Activated CD8-positive, alpha-beta memory T cell treated with anti-CD3 and anti-CD28 coated beads, Interleukin-2, amount 50 U/mL, for 24 hours (primary cell): ENCODE results near the gene ARPC1B.

ENCODE experiments used
- DNase-seq: peaks from one replicate; pipeline ENCODE4 v3.0.0-alpha.2; 2020; ENCODE audit errors: extremely low read depth

The ARPC1B gene

DNA sequence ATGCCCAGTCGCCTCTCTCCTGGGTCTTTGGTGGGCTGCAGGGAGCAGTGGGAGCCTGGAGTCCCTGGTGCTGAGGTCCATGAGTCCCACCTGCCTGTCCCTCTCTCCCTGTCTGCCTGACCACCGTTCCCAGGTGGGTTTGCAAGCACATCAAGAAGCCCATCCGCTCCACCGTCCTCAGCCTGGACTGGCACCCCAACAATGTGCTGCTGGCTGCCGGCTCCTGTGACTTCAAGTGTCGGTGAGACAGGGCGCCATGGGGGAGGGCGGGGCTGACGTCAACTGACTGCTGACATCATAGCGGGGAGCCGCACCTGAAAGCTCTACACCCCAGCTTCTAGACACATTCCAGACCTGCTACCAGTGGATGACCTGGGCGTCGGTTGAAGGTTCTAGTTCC, 15.2 kb downstream of the ARPC1B start:
- no peak for DNase-seq

DNA sequence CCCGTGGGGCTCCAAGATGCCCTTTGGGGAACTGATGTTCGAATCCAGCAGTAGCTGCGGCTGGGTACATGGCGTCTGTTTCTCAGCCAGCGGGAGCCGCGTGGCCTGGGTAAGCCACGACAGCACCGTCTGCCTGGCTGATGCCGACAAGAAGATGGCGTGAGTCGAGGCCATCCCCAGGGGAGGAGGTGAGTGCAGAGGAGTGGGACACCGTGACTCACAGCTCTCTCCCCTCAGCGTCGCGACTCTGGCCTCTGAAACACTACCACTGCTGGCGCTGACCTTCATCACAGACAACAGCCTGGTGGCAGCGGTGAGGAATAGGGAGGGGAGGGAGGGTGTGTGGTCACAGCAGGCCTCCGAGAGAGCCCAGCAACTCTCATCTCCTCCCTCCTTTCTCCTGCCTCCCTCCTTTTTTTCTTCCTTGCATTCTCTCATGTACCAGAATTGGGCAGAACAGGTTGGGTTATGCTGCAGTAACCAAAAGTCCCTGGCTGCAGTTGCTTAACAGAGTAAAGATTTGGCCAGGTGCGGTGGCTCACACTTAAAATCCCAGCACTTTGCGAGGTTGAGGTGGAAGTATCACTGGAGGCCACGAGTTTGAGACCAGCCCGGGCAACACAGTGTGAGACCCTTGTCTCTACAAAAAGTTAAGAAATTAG, 16.5 kb downstream of the ARPC1B start:
- no peak for DNase-seq

DNA sequence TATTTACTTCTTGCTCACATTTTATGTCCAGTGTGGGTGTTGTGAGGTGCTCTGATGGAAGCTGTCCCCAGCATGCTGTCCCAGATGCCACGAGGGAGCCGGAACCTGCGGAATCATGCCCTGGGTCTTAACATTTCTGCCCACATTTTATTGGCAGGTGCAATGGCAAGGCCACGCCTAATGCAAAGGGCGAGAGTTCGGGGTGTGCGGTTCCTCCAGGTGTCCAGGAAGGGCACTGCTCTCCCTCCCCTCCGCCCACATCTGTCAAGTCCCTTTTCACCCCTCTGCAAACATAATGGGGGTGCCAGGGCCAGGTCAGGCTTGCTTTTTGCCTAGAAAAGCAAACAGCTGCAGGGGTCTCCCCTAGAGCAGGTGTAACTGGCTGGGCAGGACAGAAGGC, 17.5 kb downstream of the ARPC1B start:
- no peak for DNase-seq

DNA sequence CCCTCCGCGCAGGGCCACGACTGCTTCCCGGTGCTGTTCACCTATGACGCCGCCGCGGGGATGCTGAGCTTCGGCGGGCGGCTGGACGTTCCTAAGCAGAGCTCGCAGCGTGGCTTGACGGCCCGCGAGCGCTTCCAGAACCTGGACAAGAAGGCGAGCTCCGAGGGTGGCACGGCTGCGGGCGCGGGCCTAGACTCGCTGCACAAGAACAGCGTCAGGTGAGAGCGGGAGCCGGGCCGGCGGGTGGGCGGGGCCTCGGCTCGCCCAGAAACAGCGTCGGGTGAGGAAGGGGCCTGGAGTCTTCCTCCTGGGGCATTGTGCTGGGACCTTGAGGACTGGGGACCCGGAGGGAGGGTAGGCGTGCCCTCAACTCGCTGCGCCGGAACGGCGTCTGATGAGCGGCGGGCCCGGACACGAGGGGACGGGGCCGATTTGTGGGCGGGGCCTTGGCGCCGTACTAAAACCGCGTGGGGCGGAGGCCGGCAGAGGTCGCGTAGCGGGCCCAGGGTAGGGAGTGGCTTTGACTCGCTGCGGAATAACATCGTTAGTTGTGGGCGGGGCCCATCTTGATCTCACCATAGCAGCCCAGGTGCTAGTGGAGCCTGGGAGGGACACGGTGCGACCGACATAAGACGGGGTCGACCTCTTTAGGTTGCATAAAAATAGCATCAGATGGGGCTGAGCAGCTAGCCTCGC, 18.3 kb downstream of the ARPC1B start:
- DNase-seq = no peak

DNA sequence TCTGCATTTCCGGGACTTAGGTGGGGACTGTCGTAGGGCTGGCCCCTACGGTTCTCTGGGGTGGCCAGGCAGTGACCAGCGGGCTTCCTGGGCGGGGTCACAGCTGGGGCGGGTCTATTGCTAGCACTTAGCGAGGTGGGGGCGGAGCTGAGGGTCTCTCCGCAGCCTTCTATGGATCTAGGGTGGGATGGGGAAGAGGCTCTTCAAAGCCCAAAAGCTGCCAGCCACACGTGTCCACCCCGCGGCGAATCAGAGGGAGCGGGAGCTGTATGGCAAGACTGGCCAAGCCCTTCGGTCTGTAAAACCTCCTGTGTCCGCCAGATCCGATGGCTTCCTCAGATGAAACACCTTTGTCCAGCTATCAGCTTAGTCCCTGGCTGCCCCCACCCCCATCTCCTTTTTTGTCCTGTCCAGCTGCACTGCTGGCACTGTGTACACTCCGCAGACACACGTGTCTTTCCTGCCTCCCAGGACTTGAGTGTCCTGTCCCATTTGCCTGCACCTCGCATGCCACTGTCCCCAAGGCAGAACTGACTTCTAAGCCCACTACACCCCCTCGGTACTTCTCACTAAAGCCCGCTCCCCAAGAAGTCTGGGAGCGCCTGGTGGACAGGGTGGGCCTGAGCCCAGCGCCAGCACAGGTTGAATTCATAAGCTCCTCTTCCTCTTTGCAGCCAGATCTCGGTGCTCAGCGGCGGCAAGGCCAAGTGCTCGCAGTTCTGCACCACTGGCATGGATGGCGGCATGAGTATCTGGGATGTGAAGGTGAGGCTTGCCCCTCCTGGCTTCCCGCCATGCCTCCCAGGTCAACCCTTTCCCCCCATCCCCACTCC, 19.0 kb downstream of the ARPC1B start:
- DNase-seq = no peak

DNA sequence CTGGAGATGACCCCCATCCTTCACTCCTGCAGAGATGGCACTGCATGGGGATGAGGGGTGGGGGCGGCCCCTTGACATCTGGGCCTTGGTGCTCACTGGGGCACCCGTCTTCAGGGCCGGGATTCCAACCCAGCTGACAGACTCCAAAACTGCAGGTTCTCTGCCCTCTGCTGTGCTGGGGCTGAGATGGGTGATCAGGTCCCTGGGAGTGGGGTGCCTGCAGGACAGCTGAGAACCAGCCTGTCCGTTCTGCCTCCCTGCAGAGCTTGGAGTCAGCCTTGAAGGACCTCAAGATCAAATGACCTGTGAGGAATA, 19.6 kb downstream of the ARPC1B start:
- DNase-seq = no peak

DNA sequence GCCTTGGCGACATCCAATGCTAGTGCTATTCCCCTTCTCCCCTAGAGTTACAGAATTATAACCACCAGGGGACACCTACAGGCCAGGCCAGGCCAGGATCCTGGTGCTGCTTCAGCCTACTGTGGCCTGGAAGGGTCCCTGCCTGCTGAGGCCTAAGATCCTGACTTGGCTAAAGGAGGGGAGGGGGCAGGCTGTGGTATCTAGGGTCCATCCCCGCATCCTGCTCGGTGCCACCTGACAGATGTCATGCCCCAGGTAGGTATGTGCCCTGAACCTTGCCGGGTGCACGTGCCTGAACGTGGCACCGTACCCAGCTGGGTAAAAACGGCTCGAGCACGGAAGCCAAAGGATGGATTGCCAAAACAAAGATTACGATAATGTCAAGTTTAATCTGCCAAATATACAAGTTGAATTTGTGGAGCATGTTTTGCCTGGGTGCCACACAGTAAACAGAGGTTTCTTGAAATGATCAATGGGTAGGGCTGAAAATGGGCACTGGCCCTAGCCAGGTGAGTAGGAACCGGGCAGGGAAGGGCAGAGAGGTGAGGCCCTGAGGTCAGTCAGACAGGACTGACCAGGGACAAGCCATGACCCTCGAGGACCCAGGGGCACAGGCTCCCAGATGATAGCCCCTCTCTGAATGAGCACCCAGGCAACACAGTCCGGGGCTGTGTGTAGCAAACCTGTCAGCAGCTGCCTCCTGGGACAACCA, 21.2 kb downstream of the ARPC1B start:
- no peak for DNase-seq

DNA sequence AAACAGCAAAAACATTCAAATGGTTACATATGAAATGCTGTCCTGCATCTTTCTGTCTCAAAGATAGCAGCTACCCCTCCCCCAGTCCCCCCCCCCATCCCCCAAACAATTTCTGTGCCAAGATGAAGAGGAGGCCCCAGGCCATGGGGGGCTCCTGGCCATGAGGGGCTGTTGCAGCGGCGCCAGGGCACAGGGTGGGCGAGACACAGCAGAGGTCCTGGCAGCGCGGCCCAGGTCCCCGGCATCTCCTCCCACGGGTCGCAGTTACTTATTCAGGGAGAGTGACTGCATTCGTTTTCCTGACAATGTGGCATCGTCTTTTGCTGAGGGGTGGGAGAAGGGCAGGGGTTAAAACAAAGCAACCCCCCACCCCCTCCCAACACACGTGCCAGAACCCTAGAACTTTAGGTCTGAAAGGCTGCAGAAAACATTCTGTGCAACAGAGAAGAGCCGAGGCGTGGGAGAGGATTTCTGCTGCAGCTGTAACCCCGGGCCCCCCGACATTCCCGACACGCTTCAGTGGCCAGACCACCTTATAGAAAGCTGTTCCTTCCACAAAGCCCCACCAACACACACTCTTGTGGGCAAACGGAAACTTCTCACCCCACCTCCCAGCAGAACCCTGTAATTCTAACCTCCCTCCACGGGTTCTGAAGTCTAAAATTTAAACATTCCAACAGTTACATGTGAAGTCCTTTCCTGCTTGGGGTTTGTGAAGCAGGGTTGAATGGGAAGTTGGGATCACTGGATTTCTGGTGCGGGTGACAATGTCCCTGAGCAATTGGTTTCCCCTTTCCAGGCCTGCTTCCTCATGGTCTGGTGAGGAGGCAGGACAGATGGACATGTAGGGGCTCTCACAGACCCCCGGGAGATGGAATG, 22.1 kb downstream of the ARPC1B start:
- no peak for DNase-seq

DNA sequence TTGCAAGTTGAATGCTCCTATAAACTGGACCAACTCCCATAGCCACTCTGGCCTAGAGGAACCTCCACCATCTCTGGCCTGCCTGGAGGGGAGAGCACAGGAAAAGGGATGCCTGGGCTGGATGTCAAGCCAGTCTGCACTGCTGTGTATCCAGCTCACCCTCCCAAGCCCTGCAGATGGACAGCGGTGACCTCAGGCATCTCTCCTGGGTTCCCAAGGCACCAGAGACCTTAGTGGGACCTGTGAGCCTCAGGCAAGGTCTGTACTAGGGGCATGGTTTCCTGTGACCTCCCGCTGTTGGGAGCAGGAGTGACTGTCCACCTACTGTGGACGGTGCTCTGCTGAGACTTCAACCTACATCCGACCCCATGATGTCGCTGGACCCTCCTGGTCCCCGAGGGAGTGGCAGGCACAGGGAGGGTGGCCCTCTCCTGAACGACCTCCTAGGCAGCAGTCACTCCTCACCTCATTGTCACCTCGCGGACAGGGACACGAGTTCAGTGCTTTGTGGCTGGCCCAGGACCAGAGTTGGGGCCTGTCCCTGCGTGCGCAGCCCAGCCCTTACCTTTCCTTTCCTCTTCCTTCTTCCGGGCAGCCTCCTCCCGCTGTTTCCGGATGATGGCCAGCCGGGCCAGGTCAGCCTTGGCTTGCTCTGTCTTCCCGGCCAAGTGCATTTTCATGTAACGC, 22.9 kb downstream of the ARPC1B start:
- no peak for DNase-seq

DNA sequence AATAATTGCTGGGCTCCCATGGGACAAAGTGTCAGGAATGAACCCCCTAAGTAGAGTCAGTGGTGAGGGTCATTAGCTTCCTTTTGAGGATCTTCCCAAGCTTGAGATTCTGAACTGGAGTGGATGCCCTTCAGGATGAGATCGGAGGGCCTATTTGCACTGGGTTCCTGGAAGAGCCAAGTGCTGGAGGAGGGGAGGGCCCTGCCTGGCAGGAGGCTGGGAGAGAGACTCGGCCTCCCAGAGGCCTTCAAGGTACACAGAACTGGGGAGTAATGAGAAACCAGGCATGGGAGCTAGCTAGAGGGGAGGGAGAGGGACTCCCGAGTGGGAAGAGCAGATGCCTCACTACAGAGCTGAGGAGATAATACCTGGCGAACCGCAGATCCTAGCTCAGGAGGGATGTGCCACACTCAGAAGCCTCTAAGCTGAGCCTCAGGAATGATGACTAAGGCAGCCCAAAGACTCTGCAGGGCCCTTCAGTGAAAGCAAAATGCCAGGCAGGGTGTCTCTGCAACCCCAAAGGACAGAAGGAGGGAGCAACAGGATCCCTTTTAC, 24.4 kb downstream of the ARPC1B start:
- no peak for DNase-seq

DNA sequence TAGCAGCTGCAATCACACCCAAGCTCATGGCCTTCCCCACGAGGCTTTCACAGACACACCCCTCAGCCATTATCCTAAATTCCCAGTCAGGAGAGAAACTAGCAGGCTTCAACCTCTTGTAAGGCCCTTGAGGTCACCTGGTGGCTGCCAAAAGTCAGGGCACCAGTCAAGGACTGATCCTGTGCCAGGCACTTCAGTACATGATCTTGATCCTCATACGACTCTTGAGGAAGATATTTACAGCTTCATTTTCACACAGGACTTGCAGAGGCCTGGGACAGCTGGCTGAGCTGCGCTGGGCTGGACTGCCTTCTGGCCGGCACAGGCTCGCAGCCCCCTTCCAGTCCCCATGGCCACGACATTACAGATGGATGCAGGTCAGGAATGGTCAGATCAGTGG, 25.1 kb downstream of the ARPC1B start:
- no peak for DNase-seq

DNA sequence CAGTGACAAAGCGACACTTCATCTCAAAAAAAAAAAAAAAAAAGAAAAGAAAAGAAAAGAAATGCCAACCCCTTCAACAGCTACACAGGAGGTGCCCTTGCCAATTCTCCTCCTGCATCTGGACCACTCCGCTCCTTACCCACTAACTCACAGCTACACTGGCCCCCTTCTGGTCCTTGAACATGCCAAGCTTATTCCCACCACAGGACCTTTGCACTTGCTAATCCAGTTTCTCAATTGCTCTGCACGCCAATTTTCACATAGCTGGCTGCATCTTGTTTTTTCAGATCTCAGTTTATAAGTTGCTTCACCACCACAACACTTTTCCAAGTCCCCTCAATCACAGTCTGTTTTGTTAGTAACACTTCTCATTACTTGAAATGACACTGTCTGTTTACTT, 28.3 kb downstream of the ARPC1B start:
- no peak for DNase-seq

DNA sequence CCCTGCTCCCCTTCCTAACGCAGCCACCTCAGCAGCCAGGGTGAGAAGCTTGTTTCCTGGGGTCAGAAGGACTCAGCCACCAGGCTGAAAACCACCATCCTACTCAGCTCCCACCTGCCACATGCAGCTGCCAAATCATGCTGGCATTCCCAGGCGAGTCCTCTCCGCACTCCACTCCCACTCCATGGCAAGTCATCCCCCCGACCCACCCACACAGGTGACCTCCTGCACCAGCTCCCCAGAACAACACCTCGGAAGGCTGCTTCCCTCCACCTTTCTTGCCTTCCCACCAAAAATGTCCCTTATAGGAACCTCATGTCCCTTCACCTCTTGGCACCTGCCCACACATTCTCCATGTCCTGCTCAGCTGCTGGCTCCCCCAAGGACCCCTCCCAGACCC, 29.2 kb downstream of the ARPC1B start:
- DNase-seq = no peak

DNA sequence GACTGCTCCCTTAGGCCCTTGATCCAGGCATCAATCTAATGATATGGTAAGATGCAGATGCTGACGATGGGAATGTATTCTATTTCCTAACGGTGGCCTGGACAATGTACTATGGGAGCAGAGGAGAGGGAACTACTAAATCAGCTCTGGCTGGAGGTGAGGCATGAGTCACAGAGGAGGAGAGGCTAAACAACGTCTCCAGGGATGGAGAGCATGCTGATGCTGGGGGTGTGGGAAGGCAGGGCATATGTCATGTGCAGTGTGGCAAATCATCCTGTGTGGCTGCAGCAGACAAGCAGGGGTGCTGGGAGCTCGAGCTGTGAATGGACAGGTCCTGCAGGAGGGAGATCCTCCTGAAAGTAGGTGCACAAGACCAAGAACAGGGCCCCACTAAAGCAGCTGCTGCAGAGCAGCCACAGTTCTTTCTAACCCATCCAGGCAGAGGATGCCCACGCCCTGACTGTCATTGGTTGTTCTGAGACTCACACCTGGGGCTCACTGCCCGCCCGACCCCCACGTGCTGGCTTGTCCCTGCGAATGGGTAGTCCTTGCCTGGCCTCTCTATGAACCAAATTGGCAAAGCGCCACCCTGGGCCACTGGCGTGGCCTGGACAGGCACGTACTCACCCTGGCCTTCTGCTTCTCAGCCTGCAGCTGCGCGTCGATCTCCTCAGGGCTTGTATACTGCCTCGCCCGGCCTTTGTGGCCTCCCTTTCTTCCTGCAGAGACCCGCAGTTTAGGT, 29.9 kb downstream of the ARPC1B start:
- no peak for DNase-seq

DNA sequence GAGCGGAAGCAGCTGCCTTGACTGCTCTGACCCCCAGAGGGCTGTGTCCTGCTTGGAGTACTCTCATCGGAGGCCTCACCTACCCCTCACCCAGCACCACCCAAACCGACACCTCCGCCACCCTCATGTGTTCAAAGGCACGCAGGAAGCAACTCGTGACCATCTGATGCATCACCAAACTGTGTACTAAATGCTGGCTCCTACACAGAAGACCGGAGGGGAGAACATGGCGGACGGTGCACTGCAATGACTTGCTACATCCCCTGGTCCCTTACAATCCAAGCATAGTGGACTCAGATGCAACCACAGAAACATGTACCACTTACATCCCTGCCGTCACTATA, 30.4 kb downstream of the ARPC1B start:
- DNase-seq = no peak

DNA sequence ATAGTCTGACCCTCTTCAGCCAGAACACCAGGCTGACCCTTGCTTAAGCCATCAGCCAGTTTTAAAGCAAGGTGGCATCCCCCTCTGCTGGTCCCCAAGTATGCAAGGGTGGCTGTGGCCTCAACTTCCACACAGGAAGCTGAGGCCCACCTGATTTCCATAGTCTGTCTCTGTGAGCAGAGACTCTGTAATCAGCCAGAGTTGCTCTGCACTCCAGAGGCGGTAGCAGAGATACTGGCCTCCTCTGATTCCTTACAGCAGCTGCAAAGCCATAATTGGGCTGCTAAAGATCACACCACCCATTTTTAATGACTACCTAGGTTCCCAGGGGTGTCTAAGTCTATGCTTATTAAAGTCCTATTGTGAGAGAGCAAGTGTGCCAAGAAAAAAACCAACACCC, 32.0 kb downstream of the ARPC1B start:
- DNase-seq = no peak

DNA sequence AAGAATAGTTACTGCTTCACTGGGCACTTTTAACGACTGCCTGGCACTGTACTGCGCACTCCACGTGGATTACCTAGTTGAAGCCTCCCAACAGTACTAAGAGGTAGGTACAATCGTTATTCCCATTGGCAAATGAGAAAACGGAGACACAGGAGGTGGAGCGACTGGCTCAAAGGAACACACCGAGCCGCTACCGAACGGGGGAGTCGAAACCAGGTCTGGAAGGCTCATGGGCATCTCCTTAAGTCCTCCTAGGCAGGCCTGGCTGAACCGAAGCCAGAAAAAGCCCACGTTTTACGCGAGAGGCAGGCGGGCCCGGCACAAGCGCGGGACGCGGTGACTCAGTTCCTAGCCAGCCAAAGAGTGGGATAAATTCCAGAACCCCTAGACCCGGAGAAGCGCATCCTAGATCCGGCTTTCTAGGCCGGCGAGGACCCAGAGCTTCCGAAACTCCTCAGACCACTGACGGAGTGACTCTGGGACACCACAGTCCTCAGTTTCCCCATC, 33.4 kb downstream of the ARPC1B start:
- DNase-seq = no peak

DNA sequence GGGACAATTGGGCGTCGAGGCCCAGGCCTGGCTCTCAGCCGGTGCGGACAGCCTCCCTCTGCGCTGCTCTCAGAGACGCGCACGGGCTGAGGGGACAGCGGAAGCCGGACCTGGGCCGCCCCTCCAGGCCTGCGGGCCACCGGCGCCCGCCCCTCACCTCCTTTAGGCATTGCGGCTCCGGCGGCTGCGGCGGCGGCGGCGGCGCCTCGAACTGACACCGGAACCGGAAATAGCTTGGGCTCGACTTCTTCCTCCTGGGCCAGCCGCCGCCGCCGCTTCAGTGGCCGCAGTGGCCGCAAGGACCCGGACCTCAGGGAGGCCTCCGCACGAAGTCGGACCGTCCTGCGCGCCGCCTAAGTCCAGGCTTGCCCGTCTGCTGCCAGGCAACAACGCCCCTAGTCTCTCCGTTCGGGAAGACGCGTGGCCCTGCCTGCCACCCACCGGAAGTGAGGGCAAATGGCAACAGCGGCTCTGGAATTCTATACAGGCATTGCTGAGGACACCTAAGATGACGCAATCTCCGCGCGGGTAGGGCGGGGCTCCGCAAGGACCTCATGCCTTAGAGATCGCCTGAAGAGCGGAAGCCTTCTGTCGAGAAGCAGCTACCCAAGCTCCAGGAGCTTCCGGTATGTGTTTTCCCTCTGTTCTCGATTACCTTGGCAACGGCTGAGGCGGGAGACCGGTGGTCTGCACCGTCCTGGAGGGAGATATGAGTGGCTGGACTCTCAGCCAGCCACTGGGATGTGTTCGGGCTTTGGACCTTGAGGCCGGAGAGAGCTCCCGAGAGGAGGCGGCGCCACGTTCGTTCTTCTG, 34.1 kb downstream of the ARPC1B start, which contains the start of the genes BUD31 and PDAP1:
BUD31 (plus strand) TSS at position 591 of the 813 bp plus-strand sequence. CDS start 2,124 bp downstream, outside the sequence.
PDAP1 (minus strand) TSS at position 219 of the 813 bp plus-strand sequence; CDS start at position 170, 49 bp downstream.
- DNase-seq = peak; percentile 85

DNA sequence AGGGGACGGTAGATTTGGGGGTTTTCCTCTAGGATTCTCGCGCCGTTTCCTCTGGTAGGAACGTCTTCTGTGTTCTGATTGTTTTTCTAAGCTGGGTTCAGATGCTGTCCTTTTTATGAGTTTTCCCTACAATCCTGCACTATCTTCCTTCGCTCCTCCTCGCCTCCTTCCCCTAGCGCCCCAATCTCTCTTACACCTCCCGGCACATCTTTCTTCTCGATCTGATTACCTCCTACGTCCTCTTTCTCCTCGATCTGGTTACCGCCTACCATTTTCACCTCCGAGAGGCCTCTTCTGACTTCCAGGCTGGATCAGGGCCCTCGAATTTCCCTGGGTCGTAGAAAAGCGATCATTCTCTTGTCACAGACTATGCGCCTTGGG, 34.7 kb downstream of the ARPC1B start:
- DNase-seq = no peak
